ENCODE measurements around the gene RGS16. TPM values are rescaled to one million over a fixed set of nuclear protein-coding genes. Genes with fewer than 3 reads are reported as not detected.
A peak's percentile ranks its signal among the peaks of the same experiment; 100 is the strongest.

Gene RGS16
- total RNA-seq, 1 experiment from 2014 or later: 6.5 TPM

GRCh38 chr1:182615468-182616129 is 11.4 kb upstream of the RGS16 start:
- H3K36me3 ChIP-seq (ENCODE audit: control insufficient read depth in 1 of 2, insufficient read depth in 2 of 2, low read length in 2 of 2): no peaks in the 10 kb centered on the region
- H3K4me1 ChIP-seq (ENCODE audit: control insufficient read depth in 1 of 2, insufficient read depth in 2 of 2, low read length in 2 of 2): peaks cover 23 to 27% of the 10 kb centered on the region in 2 experiments
- no peak overlapping the region for H3K27ac ChIP-seq (ENCODE audit: low read depth, low read length)
- BruUV-seq (replicated peaks): no TSS peak
- H3K79me2 ChIP-seq (ENCODE audit: insufficient read depth, low read length): no peaks in the 10 kb centered on the region
- H3K4me2 ChIP-seq (ENCODE audit: low read length): peak overlapping the region; percentile 52; the same call in 1 of the 2 replicates
- no peak overlapping the region for H3K4me3 ChIP-seq (replicated peaks in 1 of 2; ENCODE audit: low read depth in 1 of 2, low read length in 2 of 2)
- no peaks in the 10 kb centered on the region for H3K27me3 ChIP-seq (ENCODE audit: insufficient read depth, low read length)
- peak overlapping the region; percentile 87 for H2AFZ ChIP-seq (ENCODE audit: low read depth, low read length, poor library complexity, severe bottlenecking)
- no peak for TF ChIP-seq POLR2AphosphoS5 (IDR thresholded peaks at IDR 0.05; ENCODE audit: low read depth, low read length)
- no peak for TF ChIP-seq EGR1 (IDR thresholded peaks at IDR 0.05; ENCODE audit: low read depth)
- TF ChIP-seq SP1 (IDR thresholded peaks at IDR 0.05; ENCODE audit: low read depth): no peak; the same call in 1 of the 2 replicates
- TF ChIP-seq CBX3 (IDR thresholded peaks at IDR 0.05; ENCODE audit: low read depth): no peak
- TF ChIP-seq CTCF (IDR thresholded peaks at IDR 0.05 in 2 of 3, conservative IDR thresholded peaks at IDR 0.05 in 1 of 3; ENCODE audit: borderline replicate concordance in 1 of 3, insufficient read depth in 1 of 3, low read depth in 2 of 3, low read length in 2 of 3): no peak
- TF ChIP-seq SRF (IDR thresholded peaks at IDR 0.05; ENCODE audit: low read depth): no peak
- TF ChIP-seq ELF1 (IDR thresholded peaks at IDR 0.05; ENCODE audit: borderline replicate concordance, low read depth): no peak
- TF ChIP-seq RAD21 (IDR thresholded peaks at IDR 0.05; ENCODE audit: low read depth): no peak
- no peak for TF ChIP-seq FOSL1 (IDR thresholded peaks at IDR 0.05; ENCODE audit: low read depth)
- TF ChIP-seq ZFX (IDR thresholded peaks at IDR 0.05): no peak
- TF ChIP-seq TCF7L2 (IDR thresholded peaks at IDR 0.05; ENCODE audit: borderline replicate concordance, extremely low read depth, insufficient read depth, insufficient read length): no peak
- no peaks in the 10 kb centered on the region for H3K9me3 ChIP-seq (ENCODE audit: control insufficient read depth in 1 of 2, insufficient read depth in 1 of 2, low read depth in 1 of 2, low read length in 2 of 2)
- no peak for ATAC-seq
- ChIA-PET RAD21 (ENCODE audit: low non-redundant PET in 1 of 2, low total read pairs in 2 of 2, uncharacterized antibody in 2 of 2, unreplicated experiment in 2 of 2) (no interaction called here), POLR2A (interaction anchor here (1.6 to 1.7 kb wide), 2 partner anchors 11 to 12 kb away, joined by 4 to 7 read pairs; partner anchors contain the start of gene RGS16), CTCF (interaction anchor here (1.4 to 1.8 kb wide), 3 partner anchors 11 to 104 kb away, joined by 3 to 5 read pairs (median 4); partner anchors contain the start of gene RGS16)
- no peaks in the 10 kb centered on the region for H4K20me1 ChIP-seq (ENCODE audit: insufficient read depth)
- no peaks in the 10 kb centered on the region for H3K9me2 ChIP-seq (ENCODE audit: insufficient read depth)
- H3K9ac ChIP-seq (ENCODE audit: low read length): no peak overlapping the region
- intact Hi-C loops (cut with micrococcal nuclease): no loop called here
- DNase-seq (ENCODE audit: low read depth, low spot score): no peak

Data from HCT116 (cell line).